GM21381 (cell line): ENCODE measurements around the gene OR52R1.
"Not testable (repeated sequence)": the region's sequence is repeated elsewhere in the genome, so short reads cannot be mapped to it uniquely, and the experiment has no call there.

Experiments used
- ATAC-seq: cut with Tn5 transposase; IDR thresholded peaks from one replicate; pipeline ENCODE4 v1.9.1; 2021; ENCODE audit warnings: mild to moderate bottlenecking, moderate library complexity; ENCODE audit not compliant: unreplicated experiment

The OR52R1 gene

DNA sequence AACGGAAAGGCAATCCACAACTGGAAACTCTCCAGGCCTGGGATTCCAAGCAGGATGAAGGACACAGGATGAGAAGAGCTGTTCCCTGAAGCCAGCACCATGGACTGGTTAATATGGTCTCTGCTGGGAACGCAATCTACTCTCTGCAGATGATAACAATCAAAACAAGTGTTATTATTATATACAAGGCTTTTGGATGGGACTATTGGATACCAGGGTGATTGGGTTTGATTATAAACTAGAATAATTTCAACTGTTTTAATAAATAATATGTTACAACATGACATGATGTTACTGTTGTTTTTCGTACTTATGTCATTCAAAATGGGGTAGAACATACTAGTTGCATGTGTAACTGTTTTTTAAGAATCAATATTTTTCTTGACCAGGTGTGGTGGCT is at the start of gene OR52R1:
Gene OR52R1 (minus strand): TSS at position 101 of the 400 bp plus-strand sequence. CDS start 0 bp downstream, at position 101.
- no peak for ATAC-seq

DNA sequence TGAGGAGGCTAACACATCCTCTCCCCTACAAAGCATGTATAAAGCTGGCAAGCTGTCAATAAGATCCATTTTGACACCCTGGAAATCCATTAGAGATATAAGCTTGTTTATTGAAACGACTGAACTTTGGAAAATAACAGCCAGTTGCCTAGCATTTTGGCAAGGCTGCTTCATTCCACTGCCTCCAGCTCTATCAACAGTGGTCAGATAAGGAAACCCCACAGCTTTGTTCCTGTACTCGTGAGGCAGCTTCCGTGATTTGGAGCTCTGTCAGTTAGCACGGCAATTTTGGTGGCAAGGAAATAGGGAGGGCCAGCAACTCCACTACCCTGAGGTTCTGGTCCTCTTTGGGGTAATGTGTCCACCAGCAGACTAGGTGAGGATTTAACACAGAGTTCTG is 46.9 kb upstream of the OR52R1 start:
- no peak for ATAC-seq

DNA sequence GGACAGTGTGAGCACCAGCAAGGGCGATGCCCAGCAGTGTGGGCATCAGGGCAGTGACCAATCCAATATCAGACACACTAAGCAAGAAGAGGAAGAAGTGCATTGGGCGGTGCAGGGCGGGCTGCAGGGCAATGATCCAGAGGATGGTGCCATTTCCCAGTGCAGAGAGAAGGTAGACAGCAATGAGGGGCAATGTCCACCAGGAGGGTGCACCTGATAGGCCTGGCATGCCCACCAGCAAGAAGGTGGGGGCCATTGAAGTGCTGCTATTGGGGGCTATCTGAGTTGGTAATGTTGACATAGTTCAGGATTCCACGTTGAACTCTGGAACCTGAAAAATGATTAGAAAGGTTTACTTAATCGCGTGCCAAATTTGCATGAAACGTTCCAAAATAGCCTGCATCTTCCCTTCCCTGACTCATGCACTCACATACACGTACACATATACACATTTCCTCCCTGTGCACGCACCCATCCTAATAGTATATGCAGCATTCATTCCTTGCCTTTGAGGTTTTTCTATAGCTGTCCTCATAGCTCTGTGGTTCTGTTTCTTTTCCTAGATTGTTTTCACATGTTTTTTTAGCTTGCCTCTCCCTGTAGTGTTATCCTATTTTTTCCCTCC is 44.8 kb upstream of the OR52R1 start, which contains the start of gene OR51S1:
Gene OR51S1 (minus strand): TSS at position 301 of the 625 bp plus-strand sequence. CDS start 0 bp downstream, at position 301.
- no peak for ATAC-seq

DNA sequence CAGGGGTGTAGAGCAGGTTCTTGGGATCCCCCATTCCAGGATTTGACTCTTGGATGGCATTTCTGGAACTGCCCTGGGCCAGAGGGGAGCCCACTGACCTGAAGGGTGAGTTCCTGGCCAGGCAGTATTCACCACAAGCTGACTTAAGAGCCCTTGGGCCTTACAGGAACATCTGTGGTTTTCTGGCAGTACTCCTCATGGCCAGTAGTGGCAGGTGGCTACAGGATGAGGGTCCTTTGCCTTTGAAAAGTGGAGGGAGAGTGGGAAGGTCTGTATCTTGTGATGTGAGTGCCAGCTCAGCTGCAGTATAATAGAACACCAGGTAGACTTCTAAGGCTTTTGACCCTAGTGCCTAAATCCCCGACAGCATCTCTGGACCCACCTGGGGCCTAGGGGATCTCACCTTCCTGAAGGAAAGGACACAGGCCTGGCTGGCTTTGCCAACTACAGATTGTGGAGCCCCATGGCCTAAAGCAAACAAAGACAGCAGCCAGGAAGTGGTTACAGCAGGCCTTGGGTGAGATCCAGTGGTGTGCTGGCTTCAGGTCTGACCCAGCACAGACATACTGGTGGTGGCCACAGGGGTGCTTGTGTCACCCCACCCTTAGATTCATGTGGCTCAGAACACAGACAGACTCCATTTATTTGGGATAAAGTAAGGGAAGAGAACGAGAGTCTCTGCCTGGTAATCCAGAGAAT is 35.8 kb upstream of the OR52R1 start:
- ATAC-seq, result no peak

DNA sequence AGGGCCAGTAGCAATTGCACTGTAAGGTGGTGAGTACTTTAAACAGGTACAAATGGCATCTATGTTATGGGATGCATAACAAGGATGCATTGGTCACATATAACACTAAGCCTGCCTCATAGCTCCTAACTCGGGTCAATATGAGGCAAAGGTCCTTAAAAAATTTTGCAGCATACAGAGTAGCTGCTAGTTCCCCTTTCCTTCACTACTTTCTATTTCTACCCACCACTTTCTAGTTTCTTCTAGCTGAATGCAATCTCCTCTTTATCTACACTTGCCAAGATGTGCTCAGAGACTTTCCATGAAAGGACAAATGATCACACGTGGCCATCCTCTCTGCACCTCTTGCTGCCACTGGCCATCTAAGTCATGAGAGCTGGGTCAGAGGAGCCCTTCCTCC is 26.7 kb upstream of the OR52R1 start:
- ATAC-seq, result no peak

DNA sequence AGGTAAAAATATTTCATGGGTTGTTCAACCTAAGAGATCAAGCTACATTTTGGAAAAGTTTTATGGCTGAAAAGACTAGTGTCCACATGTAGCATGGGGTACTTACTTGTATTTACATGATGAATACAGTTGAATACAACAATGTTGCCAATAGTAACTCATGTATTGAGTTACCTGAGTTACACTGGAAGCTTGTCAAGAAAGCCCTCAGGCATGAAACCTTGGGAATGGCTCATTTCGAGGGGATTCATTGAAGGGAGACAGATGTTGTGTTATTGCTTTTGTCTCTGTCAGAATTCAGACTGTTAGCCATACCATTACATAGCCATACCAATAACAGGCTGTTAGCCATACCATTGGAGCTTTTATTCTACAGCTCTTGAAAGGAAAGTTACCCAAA is 26.2 kb upstream of the OR52R1 start:
- ATAC-seq, result no peak

DNA sequence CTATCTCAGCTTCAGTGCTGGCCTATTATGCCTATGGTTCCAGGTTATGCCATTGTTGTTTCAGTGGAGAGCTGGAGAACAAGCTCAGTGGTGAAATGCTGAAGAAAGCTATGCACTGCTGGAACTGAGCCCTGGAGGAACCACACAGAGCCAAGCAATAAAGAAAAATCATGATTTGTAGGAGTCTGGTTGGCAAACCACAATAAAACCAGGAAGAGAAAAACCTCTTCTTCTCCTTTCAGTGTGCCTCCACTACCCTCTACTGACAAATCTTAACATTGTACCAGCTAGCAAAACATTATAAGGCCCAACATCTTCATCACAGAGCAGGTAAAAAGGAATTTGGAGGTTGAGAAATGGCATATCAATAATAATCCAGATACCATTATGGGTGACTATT is 22.2 kb upstream of the OR52R1 start:
- ATAC-seq, result no peak

DNA sequence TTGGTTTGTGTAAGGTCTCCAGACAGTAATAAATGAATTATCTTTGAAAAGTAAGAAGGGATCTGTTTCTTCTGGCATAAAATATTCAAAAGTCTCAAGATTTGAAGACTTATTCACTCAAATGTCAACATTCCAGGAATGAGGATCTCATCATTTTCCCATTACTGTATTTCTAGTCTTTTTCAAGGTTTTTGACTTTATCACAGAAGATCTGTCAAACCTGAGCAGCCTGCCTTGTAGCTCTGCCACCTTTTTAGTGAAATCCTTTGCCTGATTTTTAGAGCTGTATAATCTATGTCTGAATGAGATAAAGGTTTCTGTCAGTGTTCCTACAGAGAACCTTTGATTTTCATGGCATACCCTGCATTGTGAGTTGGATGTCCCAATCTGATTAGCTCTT is 21.0 kb upstream of the OR52R1 start:
- no peak for ATAC-seq

DNA sequence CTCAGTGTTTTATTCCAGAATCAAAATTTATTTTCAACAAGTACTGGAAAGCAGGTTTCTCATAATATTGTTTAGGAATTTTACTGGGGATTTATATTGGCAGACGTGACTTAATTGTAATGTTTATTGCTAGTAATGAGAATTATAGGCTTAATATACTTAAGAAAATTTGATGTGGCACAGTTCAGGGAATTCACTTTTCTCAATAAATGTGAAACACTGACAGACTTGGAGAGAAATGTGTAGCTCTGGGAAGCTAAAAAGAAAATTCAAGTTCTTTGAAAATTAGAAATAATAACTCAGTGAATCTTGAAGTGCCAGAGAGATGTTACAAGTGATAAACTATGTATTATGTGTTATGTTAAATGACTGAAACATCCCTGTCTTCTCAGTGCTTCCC is 16.8 kb upstream of the OR52R1 start, which contains the start of gene OR51F2:
Gene OR51F2 (plus strand): TSS at position 301 of the 400 bp plus-strand sequence. CDS start 101 bp downstream, outside the sequence.
- no peak for ATAC-seq

DNA sequence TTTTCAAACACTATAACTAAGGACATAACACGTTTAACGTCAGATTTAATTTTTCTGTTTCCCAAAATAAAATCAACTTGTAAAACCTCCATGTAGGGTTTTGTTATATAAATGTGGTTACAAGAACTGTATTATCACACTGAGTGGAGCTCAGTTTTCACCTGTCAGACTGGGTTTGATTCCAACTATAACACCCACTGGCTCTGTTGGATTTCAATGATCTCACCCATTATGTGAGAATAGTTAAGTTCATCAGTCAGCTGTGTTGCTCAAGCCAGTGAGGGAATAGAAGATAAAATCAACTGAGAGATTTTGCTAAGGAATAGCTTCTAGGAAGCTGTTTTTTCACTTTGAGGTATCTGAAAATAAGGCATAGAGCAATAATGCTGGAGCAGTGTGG is 5.1 kb upstream of the OR52R1 start:
- ATAC-seq, result no peak

DNA sequence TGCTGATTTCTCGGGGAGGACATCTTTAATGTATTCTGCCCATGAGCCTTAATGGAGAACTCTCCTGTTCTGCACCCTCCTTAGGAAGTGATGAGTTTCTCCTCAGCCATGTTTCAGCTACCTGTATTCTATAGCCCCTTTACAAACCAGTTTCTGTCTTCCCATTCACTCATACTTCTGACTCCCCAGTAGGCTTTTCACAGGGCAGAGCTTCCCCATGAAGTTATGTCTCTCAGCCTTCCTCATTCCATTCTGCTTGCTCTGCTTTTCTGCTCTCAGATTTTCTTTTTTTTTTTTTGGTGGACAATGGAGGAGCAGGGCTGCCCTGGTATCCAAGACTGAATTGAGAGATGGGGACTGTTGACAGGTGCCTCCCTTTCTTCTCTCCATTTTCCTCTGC is 4.3 kb upstream of the OR52R1 start:
- ATAC-seq, result no peak

DNA sequence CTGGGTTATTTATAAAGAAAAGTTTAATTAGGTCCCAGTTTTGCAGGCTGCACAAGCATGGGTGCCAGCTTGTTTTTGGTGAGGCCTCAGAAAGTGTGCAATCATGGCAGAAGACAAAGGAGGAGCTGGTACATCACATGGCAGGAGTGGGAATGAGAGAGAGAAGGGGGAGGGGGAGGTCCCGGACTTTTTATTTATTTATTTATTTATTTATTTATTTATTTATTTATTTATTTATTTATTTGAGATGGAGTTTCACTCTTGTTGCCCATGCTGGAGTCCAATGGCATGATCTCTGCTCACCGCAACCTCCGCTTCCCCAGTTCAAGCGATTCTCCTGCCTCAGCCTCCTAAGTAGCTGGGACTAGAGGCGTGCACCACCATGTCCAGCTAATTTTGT is 2.9 kb downstream of the OR52R1 start:
- not testable (repeated sequence) for ATAC-seq

DNA sequence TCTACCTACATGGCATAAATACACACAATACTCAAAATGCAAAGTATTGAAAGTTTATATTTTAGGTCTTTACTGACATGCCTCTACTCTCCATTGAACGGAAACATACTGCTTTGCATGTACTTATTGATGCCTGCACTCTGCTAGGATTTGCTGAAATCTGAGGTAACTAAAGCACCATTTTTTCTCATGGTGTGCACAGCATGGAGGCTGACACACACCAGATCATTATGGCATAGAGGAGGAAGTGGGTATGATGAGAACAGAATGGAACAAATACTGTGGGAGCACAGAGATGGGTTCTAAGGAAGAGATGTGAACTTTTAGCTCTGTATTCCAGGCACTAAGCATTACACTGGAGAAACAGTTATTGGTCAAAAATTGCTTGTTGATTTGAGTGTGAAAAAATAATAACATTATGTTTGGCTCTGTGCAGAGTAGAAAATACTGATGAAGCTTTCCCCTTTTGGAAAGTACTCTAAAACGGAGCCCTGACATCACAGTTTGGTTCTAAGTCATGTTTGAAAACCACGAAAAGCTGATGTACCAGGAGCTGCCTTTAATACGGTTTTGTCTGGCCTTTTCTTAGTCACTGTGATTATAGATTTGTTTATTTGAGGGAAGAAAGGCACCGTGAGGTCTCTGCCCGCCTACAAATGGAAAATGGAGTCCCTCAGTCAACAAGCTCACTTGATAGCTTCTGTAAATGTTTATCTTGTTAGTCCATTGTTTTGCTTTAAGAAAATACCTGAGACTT is 5.6 kb downstream of the OR52R1 start:
- ATAC-seq, result no peak

DNA sequence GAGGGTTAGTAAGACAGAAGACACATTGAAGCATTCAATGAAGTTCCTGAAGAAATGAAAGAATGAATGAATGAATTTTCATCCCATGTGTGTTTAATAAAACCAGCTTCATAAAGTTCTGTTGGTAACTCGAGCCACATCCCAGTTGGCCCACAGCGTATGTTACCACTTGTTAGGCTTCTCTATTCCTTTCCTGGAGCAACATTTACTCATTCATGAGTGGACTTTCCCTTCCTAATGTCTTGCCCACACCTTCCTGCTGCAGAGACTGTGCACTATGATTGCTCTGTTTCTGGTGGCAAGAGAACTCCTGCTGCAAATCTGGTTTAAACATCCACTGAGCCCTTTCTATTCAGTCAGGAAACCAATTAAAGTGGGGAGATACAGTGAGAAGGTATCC is 7.0 kb downstream of the OR52R1 start:
- ATAC-seq, result no peak

DNA sequence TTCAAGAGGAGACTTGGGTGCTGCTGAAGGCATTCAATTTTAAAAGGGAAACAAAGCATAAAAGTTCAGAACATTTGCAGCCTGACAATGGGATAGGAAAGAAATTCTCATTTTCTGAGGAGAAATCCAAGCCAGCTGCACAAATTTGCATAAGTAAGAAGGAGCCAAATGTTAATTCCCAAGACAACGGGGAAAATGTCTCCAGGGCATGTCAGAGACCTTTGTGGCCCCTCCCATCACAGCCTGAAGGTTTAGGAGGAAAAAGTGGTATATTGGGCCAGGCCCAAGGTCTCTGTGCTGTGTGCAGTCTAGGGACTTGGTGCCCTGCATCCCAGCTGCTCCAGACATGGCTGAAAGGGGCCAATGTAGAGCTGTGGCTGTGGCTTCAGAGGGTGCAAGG is 21.7 kb downstream of the OR52R1 start:
- ATAC-seq, result no peak

DNA sequence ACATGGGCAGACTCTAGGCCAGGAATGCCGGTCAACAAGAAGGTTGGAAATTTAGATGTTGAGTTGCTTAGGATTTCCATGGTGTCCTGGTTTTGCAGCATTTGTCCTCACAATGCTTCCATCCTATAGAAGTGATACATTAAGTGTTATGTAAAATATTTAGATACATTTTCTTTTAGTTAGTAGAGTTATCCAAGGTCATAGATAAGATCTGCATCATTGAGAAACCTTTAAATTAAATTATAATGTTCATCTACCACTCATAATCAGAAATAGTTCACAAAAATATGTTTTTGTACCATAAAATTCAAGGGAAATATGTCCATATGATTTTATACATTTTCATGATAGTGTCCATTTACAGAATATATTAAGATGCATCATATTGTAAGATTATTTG is 34.3 kb downstream of the OR52R1 start, which contains the start of gene OR51F1:
Gene OR51F1 (minus strand): TSS at position 101 of the 400 bp plus-strand sequence. CDS start 0 bp downstream, at position 101.
- ATAC-seq, result no peak

DNA sequence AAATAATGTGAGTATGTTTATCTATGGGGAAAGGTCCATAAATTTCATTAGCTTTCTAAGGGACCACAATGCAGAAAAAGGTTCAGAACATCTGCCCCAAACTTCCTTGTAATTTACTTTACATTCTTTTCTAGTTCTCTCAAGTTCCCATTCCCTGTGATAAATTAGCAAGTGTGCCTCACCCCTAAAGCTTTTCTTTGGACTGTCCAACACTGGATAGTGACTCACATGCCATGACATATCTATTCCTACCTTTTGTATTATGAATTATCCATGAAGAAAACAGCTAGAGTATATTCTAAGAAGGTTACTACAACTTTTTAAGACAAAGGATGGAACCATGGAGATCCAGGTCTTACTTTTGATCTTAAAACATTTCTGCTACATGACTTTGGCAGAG is 36.1 kb downstream of the OR52R1 start:
- ATAC-seq, result no peak

DNA sequence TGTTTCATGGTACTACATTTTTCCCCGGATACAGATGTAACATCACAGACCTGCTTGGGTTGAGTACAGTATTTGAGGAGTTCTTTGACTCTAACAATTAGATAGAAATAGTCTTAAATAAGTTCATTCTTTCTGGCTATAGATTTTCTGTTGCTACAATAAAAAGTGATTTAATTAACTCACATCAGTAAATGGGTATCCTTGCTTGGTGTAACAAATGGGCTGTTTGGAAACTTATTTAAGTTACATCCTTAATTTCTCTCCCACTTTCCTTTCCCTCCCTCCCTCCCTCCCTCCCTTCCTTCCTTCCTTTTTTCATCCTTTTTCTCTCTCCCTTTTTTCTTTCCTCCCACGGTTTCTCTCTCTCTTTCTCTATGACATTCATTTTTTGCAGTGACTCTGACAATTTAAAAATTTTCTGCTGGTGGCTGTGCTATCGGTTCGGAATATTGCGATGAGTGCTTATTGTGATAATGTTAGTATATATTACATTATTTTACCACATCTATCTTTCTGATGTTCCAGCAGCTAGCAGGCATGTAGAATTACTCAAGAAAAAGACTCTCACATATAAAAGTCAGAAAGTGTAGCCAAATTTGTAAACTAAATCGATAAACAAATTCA is 37.6 kb downstream of the OR52R1 start:
- ATAC-seq, result no peak

DNA sequence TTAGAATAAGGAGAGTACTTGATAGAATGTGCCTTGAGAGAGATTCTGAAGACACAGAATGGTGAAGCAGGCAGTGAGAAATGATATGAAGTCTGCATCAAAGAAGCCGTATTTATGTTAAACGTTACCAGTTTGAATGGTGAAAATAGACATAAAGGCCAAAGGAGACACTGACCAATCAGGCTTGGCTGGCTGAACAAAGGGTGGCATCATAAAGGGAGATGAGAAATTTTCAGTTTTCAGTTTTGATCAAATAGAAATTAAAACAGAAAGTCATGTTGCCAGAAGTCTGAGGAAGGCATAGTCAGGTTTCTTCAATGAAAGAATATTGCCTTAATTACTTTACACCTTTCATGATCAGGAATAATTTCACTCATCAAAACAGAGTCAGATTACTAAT is 41.1 kb downstream of the OR52R1 start:
- peak; percentile 79 for ATAC-seq
